Effector memory CD4-positive, alpha-beta T cell (primary cell): ENCODE results near the gene PNRC2.
A peak's percentile ranks its signal among the peaks of the same experiment; 100 is the strongest.
"Not testable (repeated sequence)": the region's sequence is repeated elsewhere in the genome, so short reads cannot be mapped to it uniquely, and the experiment has no call there.

Experiments used
- DNase-seq, 3 donors: peaks; one replicate each; pipeline ENCODE4 v3.0.0-alpha.2; 2020
- H3K27ac ChIP-seq: 2 replicates; pipeline ENCODE4 v1.7.0; 2013; ENCODE audit warnings: mild to moderate bottlenecking, low read length, moderate library complexity; ENCODE audit not compliant: insufficient read depth, poor library complexity, severe bottlenecking
- H3K27me3 ChIP-seq: replicated peaks from 2 replicates; pipeline ENCODE4 v1.7.0; 2013; ENCODE audit warnings: mild to moderate bottlenecking, low read length; ENCODE audit not compliant: insufficient read depth, control insufficient read depth, poor library complexity, severe bottlenecking
- H3K36me3 ChIP-seq: 2 replicates; pipeline ENCODE4 v1.7.0; 2013; ENCODE audit warnings: mild to moderate bottlenecking, low read length, moderate library complexity; ENCODE audit not compliant: control insufficient read depth, insufficient read depth
- H3K4me1 ChIP-seq: 2 replicates; pipeline ENCODE4 v1.7.0; 2013; ENCODE audit warnings: low read length, mild to moderate bottlenecking; ENCODE audit not compliant: control insufficient read depth, insufficient read depth, poor library complexity, severe bottlenecking
- H3K4me3 ChIP-seq: 2 replicates; pipeline ENCODE4 v1.7.0; 2013; ENCODE audit warnings: low read length, low read depth, mild to moderate bottlenecking; ENCODE audit not compliant: insufficient read depth, poor library complexity, severe bottlenecking
- H3K9me3 ChIP-seq: 2 replicates; pipeline ENCODE4 v1.7.0; 2013; ENCODE audit warnings: mild to moderate bottlenecking, low read length, moderate library complexity; ENCODE audit not compliant: control insufficient read depth

The PNRC2 gene

DNA sequence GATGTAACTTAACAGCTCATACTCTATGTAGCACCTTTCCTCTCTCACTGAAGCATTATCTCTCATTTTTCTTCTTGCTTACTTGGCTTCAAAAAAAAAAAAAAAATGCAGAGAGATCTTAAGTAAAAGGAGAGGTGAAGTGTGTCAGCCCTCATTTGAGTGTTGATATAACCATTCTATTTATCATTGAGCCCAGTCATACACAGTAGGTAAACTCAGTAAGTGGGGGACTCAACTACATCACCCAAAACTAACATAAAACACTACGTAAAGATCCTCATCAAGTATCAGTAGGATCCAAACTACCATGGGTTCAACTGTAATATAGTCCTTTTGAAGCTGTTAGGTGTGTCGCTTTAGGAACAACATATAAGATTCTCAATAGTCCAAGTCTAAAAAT, 8.2 kb downstream of the PNRC2 start:
- peaks cover 30% of the 10 kb centered on the region for H3K36me3 ChIP-seq
- no peaks in the 10 kb centered on the region for H3K27me3 ChIP-seq
- no peak overlapping the region for H3K4me3 ChIP-seq
- no peaks in the 10 kb centered on the region for H3K9me3 ChIP-seq
- DNase-seq = no peak
- no peak overlapping the region for H3K27ac ChIP-seq
- no peaks in the 10 kb centered on the region for H3K4me1 ChIP-seq

DNA sequence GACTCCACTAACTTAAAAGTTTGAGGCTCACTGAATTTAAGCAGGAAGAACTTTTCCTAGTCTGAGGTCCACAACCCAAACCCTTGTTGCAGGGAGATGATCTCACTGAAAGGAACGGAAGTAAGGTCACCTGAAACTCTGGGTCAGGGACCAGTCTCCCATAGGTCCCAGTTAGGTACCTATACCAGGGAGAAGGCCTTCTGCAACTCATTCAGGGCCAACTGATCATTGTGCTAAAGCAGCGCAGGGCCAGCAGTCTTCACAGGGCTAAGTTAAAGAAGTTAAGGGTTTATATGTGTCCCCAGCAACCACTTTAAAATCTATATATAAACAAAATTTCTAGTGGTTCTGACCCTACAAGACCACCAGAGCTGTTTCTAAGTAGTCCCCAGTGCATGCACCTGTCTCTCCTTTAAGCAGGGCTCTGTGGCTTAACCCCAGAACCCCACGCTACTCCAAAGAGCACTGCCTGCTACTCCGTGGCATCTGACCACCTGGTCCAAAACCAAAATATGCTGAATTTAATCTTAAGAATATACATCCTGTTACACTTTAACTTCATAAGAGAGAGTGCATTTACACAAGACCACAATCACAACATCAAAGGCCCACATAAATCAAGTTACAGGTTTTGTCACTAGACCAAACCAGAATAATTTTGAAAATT, 17.7 kb downstream of the PNRC2 start:
- no peaks in the 10 kb centered on the region for H3K9me3 ChIP-seq
- DNase-seq = no peak
- H3K4me3 ChIP-seq = peak overlapping the region; percentile 17
- H3K36me3 ChIP-seq = peaks cover 17% of the 10 kb centered on the region
- no peaks in the 10 kb centered on the region for H3K27me3 ChIP-seq
- peak overlapping the region; percentile 19 for H3K27ac ChIP-seq
- peaks cover 37% of the 10 kb centered on the region for H3K4me1 ChIP-seq

DNA sequence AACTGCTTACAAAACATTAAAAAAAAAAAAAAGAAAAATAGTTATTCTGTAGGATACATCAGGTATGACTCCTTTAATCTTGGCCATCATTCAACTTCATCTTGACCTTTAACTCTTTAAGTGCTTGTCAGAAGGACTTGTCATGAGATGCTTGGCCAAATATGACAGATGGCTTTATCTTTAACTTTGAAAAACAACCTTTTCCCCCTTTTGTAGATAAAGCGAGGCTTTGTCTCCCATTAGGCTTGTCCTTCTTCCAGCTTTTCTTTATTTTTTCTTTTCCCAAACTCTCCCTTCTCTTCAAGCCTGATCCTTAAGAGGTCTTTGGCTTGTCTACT, 18.2 kb downstream of the PNRC2 start:
- Histone ChIP-seq H3K36me3 (peaks cover 14% of the 10 kb centered on the region), H3K27ac (no peak overlapping the region), H3K4me3 (peak overlapping the region; percentile 17), H3K27me3 (no peaks in the 10 kb centered on the region), H3K4me1 (peaks cover 37% of the 10 kb centered on the region), H3K9me3 (no peaks in the 10 kb centered on the region)
- DNase-seq = no peak

- Histone ChIP-seq H3K4me3 (peak overlapping the region; percentile 94), H3K36me3 (peaks cover 8% of the 10 kb centered on the region), H3K9me3 (no peaks in the 10 kb centered on the region), H3K4me1 (peaks cover 37% of the 10 kb centered on the region), H3K27me3 (no peaks in the 10 kb centered on the region), H3K27ac (peak overlapping the region; percentile 99)
- no peak for DNase-seq
Observed at GRCh38 chr1:23978805-23979204, 19.2 kb downstream of the PNRC2 start.

DNA sequence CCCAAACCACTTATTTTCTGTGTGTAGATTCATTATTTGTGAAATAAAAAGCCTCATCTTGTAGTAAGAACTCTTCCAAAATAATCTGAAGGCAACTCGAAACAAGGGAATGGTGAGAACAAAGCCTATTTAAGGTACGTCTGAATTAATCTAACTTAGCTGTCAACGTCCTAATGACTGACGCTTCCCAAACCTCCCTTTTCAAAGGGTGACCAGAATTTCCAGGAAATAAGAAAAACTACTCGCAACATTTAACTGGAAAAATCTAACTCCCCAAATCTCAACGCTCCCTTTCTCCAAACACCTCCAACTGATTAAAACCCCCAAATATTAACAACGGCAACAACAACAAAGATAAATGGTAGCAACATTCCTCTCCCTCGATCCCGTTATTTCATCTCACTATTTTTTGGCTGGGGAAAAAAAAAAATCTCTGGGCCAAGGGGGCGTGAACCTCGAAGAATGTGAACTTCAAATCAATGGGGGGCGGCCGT, 19.8 kb downstream of the PNRC2 start:
- Histone ChIP-seq H3K4me1 (peaks cover 37% of the 10 kb centered on the region), H3K27me3 (no peaks in the 10 kb centered on the region), H3K27ac (peak overlapping the region; percentile 99), H3K9me3 (no peaks in the 10 kb centered on the region), H3K36me3 (peaks cover 8% of the 10 kb centered on the region), H3K4me3 (peak overlapping the region; percentile 94)
- no peak for DNase-seq

DNA sequence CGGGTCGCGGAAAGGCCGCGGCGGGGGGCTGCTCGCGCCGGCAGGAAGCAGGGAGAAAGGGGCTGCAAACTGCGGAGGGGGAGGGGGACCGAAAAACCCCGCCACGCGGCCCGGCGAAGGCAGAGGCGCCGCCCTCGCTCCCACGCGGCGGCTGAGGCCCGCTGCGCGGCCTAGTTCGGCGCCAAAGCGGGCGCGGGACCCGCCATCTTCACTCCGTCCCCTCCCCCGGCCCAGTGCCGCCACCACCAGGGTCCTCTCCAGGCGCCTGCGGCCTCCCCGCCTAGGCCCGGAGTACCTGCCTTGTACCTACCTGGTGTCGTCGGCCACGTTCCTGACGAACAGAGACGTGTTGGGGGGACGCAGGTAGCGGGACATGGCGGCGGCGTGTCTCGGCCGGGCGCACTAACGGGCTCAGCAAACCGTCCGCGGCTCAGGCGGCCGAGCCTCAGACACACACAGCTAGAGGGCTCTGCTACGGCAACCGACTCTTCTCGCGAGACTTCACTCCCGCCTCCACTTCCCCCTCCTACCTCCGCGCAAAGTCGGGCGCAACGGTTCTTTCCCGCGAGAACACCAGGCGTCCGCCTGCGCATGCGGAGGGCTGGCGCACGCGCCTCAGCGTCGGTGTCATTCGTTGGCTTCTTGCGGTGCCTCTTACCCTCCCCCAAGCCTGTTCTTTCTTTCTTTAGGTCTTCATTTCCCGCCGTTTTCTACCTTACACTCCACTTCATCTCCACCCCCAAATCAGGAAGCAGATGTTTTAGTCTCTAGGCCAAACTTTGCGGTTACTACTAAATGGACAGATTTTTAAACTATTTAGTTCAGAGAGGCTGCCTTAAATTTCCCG, 20.5 kb downstream of the PNRC2 start, which contains the start of gene SRSF10:
Gene SRSF10, minus strand, starts transcription at position 447 of the 847 bp plus-strand sequence. Its CDS starts 72 bp downstream, at position 375.
- DNase-seq = peak; percentile 95 to 98 (median 96)
- H3K9me3 ChIP-seq = no peaks in the 10 kb centered on the region
- peak within 1 kb of the TSS; percentile 94 for H3K4me3 ChIP-seq
- H3K4me1 ChIP-seq = peaks cover 36% of the 10 kb centered on the region
- peak within 1 kb of the TSS; percentile 99 for H3K27ac ChIP-seq
- peaks cover 5% of the 10 kb centered on the region for H3K36me3 ChIP-seq
- no peaks in the 10 kb centered on the region for H3K27me3 ChIP-seq

DNA sequence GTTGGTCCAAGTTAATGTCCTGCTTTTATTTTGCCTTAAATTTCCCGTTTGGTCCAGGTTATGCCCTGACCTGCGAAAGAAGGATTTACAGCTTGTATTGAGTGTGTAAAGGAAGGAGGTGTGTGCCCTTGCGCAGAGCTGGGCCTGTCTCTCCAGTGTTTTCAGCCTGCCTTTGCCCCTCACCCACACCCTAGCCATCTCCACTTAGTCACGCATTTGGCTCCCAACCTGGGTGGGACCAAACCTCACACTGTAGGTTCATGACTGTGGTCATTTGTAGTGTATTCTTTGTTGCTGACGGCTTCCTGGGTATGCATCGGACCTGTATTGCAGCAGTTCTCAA, 21.1 kb downstream of the PNRC2 start:
- H3K4me1 ChIP-seq = peaks cover 30% of the 10 kb centered on the region
- peak overlapping the region; percentile 94 for H3K4me3 ChIP-seq
- no peaks in the 10 kb centered on the region for H3K9me3 ChIP-seq
- no peak for DNase-seq
- peak overlapping the region; percentile 99 for H3K27ac ChIP-seq
- H3K27me3 ChIP-seq = no peaks in the 10 kb centered on the region
- H3K36me3 ChIP-seq = peaks cover 5% of the 10 kb centered on the region

GRCh38 chr1:23984417-23985186, 25.0 kb downstream of the PNRC2 start:
- Histone ChIP-seq H3K27me3 (no peaks in the 10 kb centered on the region), H3K9me3 (no peaks in the 10 kb centered on the region), H3K4me3 (no peak overlapping the region), H3K4me1 (no peaks in the 10 kb centered on the region), H3K27ac (no peak overlapping the region), H3K36me3 (no peaks in the 10 kb centered on the region)
- DNase-seq = no peak

DNA sequence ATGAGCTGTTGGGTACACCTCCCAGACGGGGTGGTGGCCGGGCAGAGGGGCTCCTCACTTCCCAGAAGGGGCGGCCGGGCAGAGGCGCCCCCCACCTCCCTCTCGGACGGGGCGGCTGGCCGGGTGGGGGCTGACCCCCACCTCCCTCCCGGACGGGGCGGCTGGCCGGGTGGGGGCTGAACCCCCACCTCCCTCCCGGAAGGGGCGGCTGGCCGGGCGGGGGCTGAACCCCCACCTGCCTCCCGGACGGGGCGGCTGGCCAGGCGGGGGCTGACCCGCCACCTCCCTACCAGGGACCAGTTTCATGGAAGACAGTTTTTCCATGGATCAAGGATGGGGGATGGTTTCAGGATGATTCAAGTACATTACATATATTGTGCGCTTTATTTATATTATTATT, 27.4 kb downstream of the PNRC2 start:
- not testable (repeated sequence) for DNase-seq, H3K9me3 ChIP-seq, H3K27ac ChIP-seq, H3K27me3 ChIP-seq, H3K4me1 ChIP-seq, H3K36me3 ChIP-seq, H3K4me3 ChIP-seq
